ENCODE data around the gene TIAL1.

TIAL1 gene

DNA sequence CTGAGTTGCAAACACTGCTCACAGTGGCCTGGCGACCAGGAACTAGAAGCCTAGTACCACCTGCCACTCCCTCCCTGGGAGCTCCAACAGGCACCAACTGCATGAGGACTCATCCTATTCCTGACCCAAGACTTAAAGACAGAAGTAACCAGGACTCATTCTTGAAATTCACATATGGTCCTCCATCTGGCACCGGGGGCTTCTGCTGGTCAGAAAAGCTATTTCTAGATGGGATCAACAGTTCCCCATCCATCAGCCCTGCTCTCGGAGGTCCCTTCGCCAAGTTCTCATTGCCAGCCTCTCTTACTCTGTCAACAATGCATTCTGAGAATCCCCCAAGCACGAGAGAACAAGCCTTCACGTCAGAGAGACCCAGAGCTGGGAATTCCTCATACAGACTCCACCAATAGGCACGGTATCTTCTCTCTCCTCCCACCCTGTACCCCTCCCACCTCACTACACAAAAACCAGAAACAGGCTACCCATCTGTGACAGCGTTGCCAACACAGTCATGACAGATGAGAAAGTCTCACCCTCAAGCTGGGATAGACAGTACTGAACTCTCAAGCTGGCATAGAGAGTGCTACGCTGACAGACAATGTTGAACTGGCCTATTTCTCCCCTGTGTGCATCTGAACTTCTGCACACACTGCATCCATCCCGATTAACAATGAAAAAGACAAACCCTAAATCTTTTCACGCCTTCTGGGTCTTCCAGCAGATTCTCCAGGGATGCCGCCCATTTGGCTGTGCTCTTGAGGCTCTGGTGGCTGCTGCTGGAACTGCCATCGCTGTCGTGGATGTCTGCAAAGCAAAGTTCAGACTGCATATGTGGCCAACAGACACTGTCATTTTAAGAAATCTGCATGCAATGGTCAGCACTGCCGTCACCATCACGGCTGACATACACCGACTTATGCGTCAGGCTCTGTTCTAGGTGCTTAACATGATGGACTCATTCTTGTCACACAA is 69.9 kb downstream of the TIAL1 start:
- H3K4me3 ChIP-seq (replicated peaks; ENCODE audit: low read depth, low read length): no peak overlapping the region
- TF ChIP-seq, protein P1, sequence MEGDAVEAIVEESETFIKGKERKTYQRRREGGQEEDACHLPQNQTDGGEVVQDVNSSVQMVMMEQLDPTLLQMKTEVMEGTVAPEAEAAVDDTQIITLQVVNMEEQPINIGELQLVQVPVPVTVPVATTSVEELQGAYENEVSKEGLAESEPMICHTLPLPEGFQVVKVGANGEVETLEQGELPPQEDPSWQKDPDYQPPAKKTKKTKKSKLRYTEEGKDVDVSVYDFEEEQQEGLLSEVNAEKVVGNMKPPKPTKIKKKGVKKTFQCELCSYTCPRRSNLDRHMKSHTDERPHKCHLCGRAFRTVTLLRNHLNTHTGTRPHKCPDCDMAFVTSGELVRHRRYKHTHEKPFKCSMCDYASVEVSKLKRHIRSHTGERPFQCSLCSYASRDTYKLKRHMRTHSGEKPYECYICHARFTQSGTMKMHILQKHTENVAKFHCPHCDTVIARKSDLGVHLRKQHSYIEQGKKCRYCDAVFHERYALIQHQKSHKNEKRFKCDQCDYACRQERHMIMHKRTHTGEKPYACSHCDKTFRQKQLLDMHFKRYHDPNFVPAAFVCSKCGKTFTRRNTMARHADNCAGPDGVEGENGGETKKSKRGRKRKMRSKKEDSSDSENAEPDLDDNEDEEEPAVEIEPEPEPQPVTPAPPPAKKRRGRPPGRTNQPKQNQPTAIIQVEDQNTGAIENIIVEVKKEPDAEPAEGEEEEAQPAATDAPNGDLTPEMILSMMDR (IDR thresholded peaks at IDR 0.05; ENCODE audit: low read depth, low read length, missing control alignments): no peak
- DNase-seq (ENCODE audit: extremely low read depth, low read depth): no peak

DNA sequence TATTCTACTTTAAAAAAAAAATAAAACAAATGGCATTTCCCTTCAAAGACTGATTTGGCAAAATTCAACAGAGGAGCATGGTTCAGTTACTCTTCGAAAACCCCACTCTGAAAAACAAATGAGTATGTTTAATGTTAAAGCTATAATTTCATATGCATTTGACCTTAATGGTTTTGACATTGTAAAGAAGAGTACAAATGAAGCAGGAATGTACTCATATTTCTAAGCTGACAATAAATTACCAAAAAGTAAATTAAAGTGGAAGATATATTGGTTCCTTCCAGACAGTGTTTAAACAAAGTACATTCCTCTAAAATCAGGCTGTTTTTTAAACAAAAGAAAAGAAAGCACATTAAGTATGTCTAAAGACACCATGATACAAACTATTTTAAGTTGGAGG is 70.6 kb downstream of the TIAL1 start:
- no peak overlapping the region for H3K4me3 ChIP-seq (replicated peaks; ENCODE audit: low read depth, low read length)
- no peak for DNase-seq (ENCODE audit: extremely low read depth, low read depth)
- TF ChIP-seq, protein P1 (IDR thresholded peaks at IDR 0.05; ENCODE audit: low read depth, low read length, missing control alignments): no peak

DNA sequence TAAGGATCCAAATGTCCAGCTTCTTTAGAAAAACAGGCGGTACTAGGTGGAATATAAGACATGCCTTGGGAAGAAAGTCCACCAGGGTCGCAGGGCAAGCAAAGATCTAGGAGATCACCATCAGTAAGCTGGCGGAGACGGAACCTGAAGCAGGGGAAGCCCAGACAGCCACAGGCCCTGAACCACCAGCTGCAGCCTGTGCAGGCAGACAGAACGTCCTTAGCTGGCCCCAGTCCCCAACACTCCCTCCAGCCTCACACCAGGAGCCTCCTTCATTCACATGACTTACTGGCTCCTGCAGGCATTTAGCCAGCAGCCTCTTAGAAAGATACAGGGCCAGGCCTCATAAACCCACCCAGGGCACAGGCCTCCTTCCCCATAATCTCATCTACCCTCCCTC is 71.6 kb downstream of the TIAL1 start:
- TF ChIP-seq, protein P1 (IDR thresholded peaks at IDR 0.05; ENCODE audit: low read depth, low read length, missing control alignments): no peak
- no peak overlapping the region for H3K4me3 ChIP-seq (replicated peaks; ENCODE audit: low read depth, low read length)
- no peak for DNase-seq (ENCODE audit: extremely low read depth, low read depth)

DNA sequence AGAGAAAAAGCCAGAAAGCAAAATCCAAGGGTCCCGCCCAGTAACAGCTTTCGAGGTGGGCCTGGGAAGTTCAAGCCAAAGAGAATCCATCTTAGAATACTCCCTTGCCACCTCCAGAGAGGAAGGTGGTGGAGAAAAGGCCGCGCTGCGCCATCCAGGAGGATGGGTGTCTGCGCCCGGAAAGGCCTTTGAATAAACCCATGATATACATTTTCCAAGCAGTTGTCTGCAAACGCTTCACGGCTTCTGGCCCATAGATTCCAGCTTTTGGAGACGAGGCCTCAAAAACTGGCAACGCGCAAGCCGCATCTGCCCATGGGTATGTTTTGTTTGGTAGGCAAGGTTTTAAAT is 72.1 kb downstream of the TIAL1 start:
- no peak overlapping the region for H3K4me3 ChIP-seq (replicated peaks; ENCODE audit: low read depth, low read length)
- TF ChIP-seq, protein P1 (IDR thresholded peaks at IDR 0.05; ENCODE audit: low read depth, low read length, missing control alignments): no peak
- DNase-seq (ENCODE audit: extremely low read depth, low read depth): no peak

DNA sequence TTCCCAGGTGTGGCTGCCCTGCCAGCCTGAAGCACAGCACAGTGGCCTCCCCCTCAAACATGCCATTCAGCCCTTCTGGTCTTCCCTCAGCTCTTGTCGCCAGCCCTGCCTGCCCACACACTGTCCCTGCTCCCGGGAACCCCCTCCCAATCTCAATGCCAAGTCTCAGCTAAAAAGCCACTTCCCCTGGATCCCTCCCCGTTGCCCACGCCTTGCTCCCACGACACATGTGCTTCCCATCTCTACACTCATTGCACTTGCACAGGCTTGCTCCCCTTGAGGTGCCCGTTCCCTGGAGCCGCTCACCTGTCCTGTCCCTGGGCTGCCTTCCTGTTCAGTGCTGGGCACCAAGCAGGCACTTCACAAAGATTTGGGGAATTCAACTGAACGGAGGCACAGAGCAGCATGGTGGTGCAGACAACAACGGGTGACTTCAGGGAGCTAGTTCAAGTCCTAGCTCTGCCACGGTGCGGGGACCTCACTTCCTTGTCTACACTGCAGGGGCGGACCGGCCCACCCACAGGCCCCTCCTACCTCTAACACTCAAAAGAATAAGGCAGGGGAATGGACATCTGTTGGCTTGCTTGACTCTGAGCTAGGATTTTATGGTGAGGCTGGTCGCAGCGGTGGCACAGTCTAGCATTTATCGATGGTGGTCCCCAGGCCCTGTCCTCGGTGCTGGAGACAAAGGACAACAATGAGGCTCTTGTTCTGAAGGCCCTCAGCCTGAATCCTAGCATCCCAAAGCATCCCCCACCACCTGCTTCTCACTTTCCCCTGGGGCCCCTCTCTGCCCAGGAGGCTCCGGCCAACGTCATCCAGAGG is 72.7 kb downstream of the TIAL1 start:
- TF ChIP-seq, protein P1 (IDR thresholded peaks at IDR 0.05; ENCODE audit: low read depth, low read length, missing control alignments): no peak
- DNase-seq (ENCODE audit: extremely low read depth, low read depth): no peak
- H3K4me3 ChIP-seq (replicated peaks; ENCODE audit: low read depth, low read length): no peak overlapping the region
